GM21526 (cell line): ENCODE results near the gene CEP76.
"Not testable (repeated sequence)": the region's sequence is repeated elsewhere in the genome, so short reads cannot be mapped to it uniquely, and the experiment has no call there.

Experiments used
- ATAC-seq: cut with Tn5 transposase; IDR thresholded peaks from one replicate; pipeline ENCODE4 v1.9.1; 2021; ENCODE audit warnings: moderate library complexity; ENCODE audit not compliant: unreplicated experiment, low FRiP score

CEP76 gene

GRCh38 chr18:12645751-12646203 is 56.7 kb downstream of the CEP76 start:
- ATAC-seq, result no peak

GRCh38 chr18:12645254-12645653 is 57.3 kb downstream of the CEP76 start:
- ATAC-seq, result no peak

GRCh38 chr18:12643756-12644155 is 58.8 kb downstream of the CEP76 start:
- ATAC-seq, result not testable (repeated sequence)

GRCh38 chr18:12640881-12641200 is 61.7 kb downstream of the CEP76 start:
- no peak for ATAC-seq

GRCh38 chr18:12639990-12640880 is 62.3 kb downstream of the CEP76 start:
- ATAC-seq, result no peak

- no peak for ATAC-seq
Observed at GRCh38 chr18:12638644-12639124, 63.8 kb downstream of the CEP76 start.

GRCh38 chr18:12637901-12638643 is 64.5 kb downstream of the CEP76 start:
- ATAC-seq, result no peak

- ATAC-seq, result no peak
Observed at GRCh38 chr18:12637393-12637792, 65.1 kb downstream of the CEP76 start.

GRCh38 chr18:12631831-12632477 is 70.6 kb downstream of the CEP76 start:
- ATAC-seq, result no peak

- no peak for ATAC-seq
Observed at GRCh38 chr18:12630136-12630535, 72.4 kb downstream of the CEP76 start.

GRCh38 chr18:12628706-12629702 is 73.5 kb downstream of the CEP76 start:
- ATAC-seq, result no peak

- not testable (repeated sequence) for ATAC-seq
Observed at GRCh38 chr18:12627199-12627598, 75.3 kb downstream of the CEP76 start.

GRCh38 chr18:12625241-12625640 is 77.3 kb downstream of the CEP76 start:
- ATAC-seq, result no peak
